RPMI7951 (cell line): ENCODE results near the gene FASTK. TPM values are rescaled to one million over a fixed set of nuclear protein-coding genes. Genes with fewer than 3 reads are reported as not detected.
"Not testable (repeated sequence)": the region's sequence is repeated elsewhere in the genome, so short reads cannot be mapped to it uniquely, and the experiment has no call there.

Experiments used
- DNase-seq: peaks from one replicate; pipeline ENCODE4 v3.0.0-alpha.2; 2012; ENCODE audit warnings: low read depth
- total RNA-seq: library from RNA; depleted of rRNA; stranded (reverse); fragments of >200 nt; shearing (Covaris generic); gene quantifications from 2 replicates; pipeline ENCODE4 v1.2.3, GENCODE V29; 2014; rRNA removed

The FASTK gene
- total RNA-seq, 1 experiment from 2014 or later: 61.3 TPM

DNA sequence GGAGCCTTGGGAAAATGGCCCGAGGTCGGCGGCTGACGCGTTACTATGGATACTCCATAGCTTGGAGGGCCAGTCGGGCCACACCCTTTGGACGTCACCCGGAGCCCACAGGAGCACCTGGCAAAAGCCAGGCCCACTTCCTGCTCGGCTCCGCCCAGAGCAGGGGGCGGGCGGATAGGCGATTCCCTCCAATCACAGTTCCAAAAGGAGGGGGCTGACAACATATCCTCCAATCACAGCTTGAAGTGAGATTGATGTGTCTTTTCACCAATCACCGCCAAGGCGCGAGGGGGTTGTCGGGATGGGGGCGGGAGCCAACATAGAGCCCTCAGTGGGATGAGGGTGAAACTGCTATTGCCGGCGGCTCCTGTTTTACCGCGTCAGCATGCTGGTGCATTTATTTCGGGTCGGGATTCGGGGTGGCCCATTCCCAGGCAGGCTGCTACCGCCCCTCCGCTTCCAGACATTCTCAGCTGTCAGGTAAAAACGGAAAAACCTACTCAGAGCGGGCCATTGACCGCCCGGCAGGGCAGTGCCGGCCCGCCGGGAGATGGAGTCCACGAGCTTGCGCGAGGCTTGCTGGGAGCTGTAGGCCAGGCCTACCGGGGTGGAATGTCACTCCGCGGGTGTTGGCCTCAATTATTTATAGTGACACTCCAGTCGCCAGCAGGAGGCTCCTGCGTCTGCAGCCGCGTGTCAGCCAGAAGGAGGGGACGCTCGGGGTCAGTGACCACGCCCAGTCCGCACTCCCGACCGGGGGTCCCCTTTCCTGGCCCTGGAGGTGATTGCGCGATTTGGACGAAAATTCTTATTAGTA lies 52.3 kb downstream of the FASTK start, which contains the start of gene ABCB8:
TSS of gene ABCB8 (plus strand) at position 320 of the 817 bp plus-strand sequence. CDS start at position 386, 66 bp downstream.
- DNase-seq: peak; percentile 98

DNA sequence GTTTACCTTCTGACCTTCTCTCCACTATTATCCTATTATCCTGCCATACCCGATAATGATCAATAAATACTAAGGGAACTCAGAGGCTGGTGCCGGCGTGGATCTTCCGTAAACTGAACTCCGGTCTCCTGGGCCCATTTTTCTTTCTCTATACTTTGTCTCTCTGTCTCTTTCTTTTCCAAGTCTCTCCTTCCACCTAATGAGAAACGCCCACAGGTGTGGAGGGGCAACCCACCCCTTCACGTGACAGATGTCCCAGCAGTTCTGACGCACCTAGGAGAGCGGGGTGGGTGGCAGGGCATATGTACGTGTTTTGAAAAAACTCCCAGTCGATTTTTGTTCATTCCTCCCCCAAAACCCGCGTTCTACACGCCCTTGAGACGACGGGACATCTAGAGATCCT lies 52.9 kb downstream of the FASTK start:
- not testable (repeated sequence) for DNase-seq

DNA sequence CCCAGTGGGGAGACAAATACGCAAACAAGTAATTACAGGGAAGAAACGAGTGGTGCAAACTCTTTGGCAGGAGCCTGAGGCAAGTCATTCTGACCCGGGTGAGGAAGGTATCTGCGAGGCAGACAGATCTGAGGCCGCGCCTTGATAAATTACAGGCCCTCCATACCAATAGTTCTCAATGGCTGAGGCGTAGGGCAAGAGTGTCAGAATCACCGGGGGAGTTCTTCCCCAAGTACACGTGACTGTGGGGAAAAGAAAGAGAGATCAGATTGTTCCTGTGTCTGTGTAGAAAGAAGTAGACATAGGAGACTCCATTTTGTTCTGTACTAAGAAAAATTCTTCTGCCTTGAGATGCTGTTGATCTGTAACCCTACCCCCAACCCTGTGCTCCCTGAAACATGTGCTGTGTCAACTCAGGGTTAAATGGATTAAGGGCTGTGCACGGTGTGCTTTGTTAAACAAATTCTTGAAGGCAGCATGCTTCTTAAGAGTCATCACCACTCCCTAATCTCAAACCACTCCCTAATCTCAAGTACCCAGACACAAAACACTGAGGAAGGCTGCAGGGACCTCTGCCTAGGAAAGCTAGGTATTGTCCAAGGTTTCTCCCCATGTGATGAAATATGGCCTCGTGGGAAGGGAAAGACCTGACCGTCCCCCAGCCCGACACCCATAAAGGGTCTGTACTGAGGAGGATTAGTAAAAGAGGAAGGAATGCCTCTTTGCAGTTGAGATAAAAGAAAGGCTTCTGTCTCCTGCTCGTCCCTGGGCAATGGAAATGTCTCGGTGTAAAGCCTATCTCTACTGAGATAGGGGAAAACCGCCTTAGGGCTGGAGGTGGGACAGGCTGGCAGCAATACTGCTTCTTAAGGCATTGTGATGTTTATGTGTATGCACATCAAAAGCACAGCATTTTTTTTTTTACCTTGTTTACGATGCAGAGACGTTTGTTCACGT lies 53.6 kb downstream of the FASTK start:
- DNase-seq: not testable (repeated sequence)

Other genes with a start within 250 kb of the FASTK start
- not detected in 2 replicates for gene AOC1, start 228.3 kb downstream of the FASTK start, total RNA-seq
- not detected in 2 replicates for gene KCNH2, start 102.5 kb downstream of the FASTK start, total RNA-seq
- gene NOS3, start 89.8 kb downstream of the FASTK start, total RNA-seq: 0.12 and 0.39 TPM in 2 replicates
- 0.24 TPM in 1 of 2 replicates, not detected in the other for gene ATG9B, start 56.3 kb downstream of the FASTK start, total RNA-seq
- gene ABCB8, start 52.4 kb downstream of the FASTK start, total RNA-seq: 26.9 and 27.8 TPM in 2 replicates
- 0.10 and 1.3 TPM in 2 replicates for gene ASIC3, start 32.3 kb downstream of the FASTK start, total RNA-seq
- gene CDK5, start 22.9 kb downstream of the FASTK start, total RNA-seq: 41.3 and 57.0 TPM in 2 replicates
- 60.3 and 64.9 TPM in 2 replicates for gene SLC4A2, start 21.2 kb downstream of the FASTK start, total RNA-seq
- gene TMUB1, start 2.7 kb upstream of the FASTK start, total RNA-seq: 31.8 and 36.6 TPM in 2 replicates
- 26.5 and 32.7 TPM in 2 replicates for gene AGAP3, start 5.7 kb upstream of the FASTK start, total RNA-seq
- gene GBX1, start 86.9 kb upstream of the FASTK start, total RNA-seq: not detected in 2 replicates
- not detected in 2 replicates for gene ASB10, start 106.4 kb upstream of the FASTK start, total RNA-seq
- gene H2BK1, start 129.7 kb upstream of the FASTK start, total RNA-seq: not detected in 2 replicates
- 56.8 and 60.4 TPM in 2 replicates for gene ABCF2, start 146.4 kb upstream of the FASTK start, total RNA-seq
- gene CHPF2, start 151.7 kb upstream of the FASTK start, total RNA-seq: 28.0 and 32.0 TPM in 2 replicates
- 12.6 and 13.2 TPM in 2 replicates for gene SMARCD3, start 167.9 kb upstream of the FASTK start, total RNA-seq